ENCODE results near the gene CEMIP. TPM values are rescaled to one million over a fixed set of nuclear protein-coding genes. Genes with fewer than 3 reads are reported as not detected.

The CEMIP gene
- total RNA-seq: 0.20 and 0.52 TPM in 2 replicates

- peak; percentile 7 for DNase-seq (ENCODE audit: low read depth)
Measured at GRCh38 chr15:80778964-80779657, at the start of gene CEMIP. Gene CEMIP (plus strand): TSS chr15:80779370. CDS start chr15:80873880, 94,510 bp downstream.

DNA sequence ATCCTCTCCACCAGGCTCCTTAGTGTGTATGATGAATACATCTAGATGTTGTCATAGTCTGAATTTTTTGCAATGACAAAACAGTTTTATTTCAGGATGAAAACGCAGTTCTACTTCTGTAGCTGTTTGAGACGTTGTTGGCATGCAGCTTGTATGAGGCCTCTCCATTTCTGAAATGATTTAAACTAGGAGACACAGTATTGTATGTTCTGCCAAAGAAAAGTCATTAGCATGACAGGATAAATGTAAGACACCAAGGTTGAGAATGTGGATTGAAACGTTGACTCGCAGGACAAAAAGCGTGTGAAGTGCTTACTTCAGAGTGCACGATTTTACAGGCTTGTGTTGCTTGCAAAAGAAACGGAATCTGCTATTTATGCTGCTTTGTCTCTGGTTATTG, 48.8 kb upstream of the CEMIP start:
- no peak for DNase-seq (ENCODE audit: low read depth)

DNA sequence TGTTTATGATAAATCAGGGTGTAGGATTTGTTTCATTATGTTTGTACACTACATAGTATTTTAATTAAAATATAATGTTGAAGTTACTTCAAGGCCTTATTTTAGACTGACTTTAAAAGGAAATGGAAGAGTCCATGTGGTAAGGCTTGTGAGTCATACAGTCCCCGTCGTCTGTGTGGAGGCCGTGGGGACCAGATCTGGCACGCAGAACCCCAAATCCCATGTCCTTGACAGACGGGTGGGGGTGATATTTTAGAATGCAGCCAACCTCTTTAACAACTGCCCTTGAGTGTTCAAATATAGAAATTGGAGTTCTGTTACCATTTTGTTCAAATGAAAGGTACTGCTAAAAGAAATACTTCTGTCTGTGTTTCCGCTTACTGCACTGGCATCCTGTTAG, 48.2 kb upstream of the CEMIP start:
- no peak for DNase-seq (ENCODE audit: low read depth)

- no peak for DNase-seq (ENCODE audit: low read depth)
Measured at GRCh38 chr15:80732167-80732566, 47.0 kb upstream of the CEMIP start.

DNA sequence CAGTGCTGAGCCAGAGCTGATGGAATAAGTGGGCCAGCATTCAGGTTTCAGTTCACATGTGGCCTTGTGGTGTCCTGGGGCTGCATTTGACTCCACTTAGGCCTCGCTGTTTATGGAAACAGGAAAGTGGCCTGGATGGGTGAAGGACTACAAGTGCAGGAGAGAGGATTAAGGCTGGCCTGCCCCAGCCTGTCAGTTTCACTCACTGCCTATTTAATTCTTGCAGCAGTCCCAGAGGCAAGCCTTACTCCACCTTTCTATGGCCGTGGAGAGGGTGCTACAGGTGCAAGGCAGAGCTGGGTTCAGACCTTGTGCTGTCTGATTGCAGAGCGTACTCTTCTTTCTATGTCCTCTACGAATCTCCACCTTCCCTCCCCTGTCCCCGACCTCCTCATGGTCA, 46.4 kb upstream of the CEMIP start:
- DNase-seq (ENCODE audit: low read depth): no peak

- no peak for DNase-seq (ENCODE audit: low read depth)
Measured at GRCh38 chr15:80733460-80733859, 45.7 kb upstream of the CEMIP start.

- no peak for DNase-seq (ENCODE audit: low read depth)
Measured at GRCh38 chr15:80735344-80735743, 43.8 kb upstream of the CEMIP start.

- DNase-seq (ENCODE audit: low read depth): peak; percentile 46
Measured at GRCh38 chr15:80736560-80736959, 42.6 kb upstream of the CEMIP start.

DNA sequence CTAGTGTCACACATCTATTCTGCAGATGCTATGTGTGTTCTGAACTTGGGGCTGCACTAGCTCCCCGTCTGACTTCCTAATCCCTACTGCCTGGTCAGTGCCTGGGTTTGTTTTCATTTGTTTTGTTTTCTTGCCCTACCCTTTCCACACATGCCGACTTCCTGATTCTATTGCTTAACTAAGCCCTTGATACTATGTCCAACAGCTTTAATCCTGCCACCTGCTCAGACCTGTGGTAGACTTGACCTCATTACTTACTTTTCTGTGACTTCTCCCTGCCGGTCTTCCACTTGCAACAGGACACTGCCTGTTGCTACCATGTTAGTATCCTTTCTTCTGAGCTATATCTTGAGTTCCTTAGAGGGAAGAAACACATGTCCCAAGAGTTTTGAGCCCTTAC, 39.3 kb upstream of the CEMIP start:
- peak; percentile 52 for DNase-seq (ENCODE audit: low read depth)

DNA sequence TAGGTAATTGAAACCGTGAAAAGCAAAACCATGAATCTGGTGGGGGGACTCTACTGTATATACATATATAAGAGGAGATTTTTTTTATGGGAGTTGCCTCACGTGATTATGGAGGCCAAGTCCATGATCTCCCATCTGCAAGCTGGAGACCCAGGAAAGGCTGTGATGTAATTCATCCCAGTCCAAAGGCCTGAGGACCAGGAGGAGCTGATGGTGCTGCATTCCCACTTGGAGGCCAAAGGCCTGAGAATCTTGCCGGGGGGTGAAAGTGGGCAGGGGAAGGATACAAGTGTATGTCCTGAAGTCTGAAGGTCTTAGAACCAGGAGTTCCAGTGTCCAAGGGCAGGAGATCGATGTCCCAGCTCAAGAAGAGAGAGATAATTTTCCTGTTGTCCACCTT, 37.1 kb upstream of the CEMIP start:
- DNase-seq (ENCODE audit: low read depth): no peak

- DNase-seq (ENCODE audit: low read depth): peak; percentile 61
Measured at GRCh38 chr15:80743189-80743833, 35.9 kb upstream of the CEMIP start.

GRCh38 chr15:80744415-80744814, 34.8 kb upstream of the CEMIP start:
- no peak for DNase-seq (ENCODE audit: low read depth)

GRCh38 chr15:80744826-80745225, 34.3 kb upstream of the CEMIP start:
- DNase-seq (ENCODE audit: low read depth): no peak

GRCh38 chr15:80745888-80746287, 33.3 kb upstream of the CEMIP start:
- no peak for DNase-seq (ENCODE audit: low read depth)

- DNase-seq (ENCODE audit: low read depth): no peak
Measured at GRCh38 chr15:80747317-80748053, 31.7 kb upstream of the CEMIP start.

DNA sequence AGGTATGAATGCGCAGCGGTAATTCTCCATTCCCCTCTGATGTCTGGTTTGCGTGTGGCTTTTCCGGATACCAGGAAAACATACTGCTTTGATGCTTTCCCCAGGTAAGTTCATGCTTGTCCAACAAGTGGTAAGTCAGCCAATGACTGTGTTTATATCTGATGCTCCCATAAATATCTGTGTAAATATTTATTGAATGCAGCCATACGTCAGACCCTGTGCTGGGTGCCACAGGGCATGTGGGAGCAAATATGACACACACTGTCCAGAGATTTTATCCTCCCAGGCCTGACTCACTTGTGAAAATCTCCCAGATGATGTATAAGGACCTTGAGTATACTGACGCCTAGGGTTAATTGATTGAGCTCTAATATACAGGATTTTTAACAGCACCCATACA, 29.6 kb upstream of the CEMIP start:
- DNase-seq (ENCODE audit: low read depth): no peak

DNA sequence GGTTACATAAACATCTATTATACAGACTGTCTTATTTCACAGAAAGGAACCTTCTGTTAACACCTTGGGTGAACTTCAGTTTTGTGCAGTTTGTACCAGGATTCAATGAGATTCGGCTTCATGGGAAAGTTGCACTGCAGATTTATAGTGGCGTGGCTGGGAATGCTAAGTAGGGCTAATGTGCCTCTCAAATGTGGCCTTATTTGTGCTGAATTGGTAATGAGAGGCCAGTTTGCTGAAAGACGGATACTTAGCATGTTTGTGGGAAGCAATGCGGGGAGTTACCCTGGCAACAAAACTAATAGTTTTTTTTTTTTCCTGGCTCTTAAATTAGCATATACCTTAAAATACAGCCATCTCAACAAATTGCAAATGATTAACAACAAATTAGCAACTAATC, 28.6 kb upstream of the CEMIP start:
- peak; percentile 43 for DNase-seq (ENCODE audit: low read depth)

- DNase-seq (ENCODE audit: low read depth): no peak
Measured at GRCh38 chr15:80752204-80752603, 27.0 kb upstream of the CEMIP start.

- DNase-seq (ENCODE audit: low read depth): no peak
Measured at GRCh38 chr15:80753161-80753560, 26.0 kb upstream of the CEMIP start.

GRCh38 chr15:80754014-80754413, 25.2 kb upstream of the CEMIP start:
- no peak for DNase-seq (ENCODE audit: low read depth)

DNA sequence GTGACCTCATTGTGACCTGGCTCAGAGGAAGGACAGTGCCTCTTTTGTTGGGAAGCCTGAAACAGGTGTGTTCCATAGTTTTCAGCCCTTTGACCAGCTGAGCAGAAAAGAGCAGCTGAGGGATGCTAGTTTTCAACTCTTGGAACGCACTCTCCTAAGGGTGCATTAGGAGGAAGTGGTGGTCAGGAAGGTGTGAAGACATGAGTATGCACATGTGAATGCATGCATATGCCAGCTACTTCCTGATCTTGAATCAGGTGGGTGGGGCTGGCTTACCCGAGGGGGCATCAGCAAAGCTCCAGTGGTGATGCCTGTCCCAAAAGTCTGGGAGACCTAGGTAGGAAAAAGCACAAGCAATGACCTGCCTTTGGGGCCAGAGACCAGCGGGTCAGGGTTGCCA, 23.3 kb upstream of the CEMIP start:
- DNase-seq (ENCODE audit: low read depth): no peak

DNA sequence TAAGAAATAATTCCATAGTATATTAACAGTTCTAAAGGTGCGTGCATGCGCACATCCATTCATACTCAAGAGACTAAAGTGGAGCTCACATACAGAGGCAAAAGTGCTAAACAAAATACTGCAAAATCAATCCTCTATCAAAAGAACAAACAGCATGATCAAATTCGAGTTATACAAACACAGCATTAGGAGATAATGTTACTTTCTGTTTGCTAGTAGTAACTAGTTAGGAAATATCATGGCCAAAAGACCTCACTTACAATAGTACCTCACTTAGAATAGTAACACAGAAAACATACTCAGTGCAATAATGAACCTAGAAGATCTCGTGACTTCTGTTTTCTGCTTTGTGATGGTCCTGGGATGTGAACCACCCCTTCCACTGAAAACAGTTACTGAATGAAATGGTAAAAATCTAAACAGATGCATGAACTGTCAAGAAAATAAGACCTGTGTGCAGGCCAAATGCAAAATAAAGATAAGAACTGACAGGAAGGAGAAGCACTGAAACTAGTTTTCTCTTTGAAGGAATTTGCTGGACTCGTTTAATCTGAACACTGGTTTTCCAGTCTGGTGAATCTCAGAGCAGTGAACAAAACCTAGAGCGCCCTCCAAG, 20.9 kb upstream of the CEMIP start:
- DNase-seq (ENCODE audit: low read depth): no peak

GRCh38 chr15:80760960-80761359, 18.2 kb upstream of the CEMIP start:
- DNase-seq (ENCODE audit: low read depth): no peak

Data from renal cortical epithelial cell (primary cell).